Small intestine (tissue), 7 donors: ENCODE data around the gene ELMO1. TPM values are rescaled to one million over a fixed set of nuclear protein-coding genes. Genes with fewer than 3 reads are reported as not detected.

Source experiments
- DNase-seq, 2 donors: peaks; one replicate each; pipeline versions ENCODE4 v3.0.0 to v3.0.0-alpha.2; 2013
- FAIRE-seq: peaks from 2 replicates; lab custom pipeline; 2012; peaks lifted over from hg19 to GRCh38; lab: Jason Lieb, UNC
- H3K27ac ChIP-seq, 3 donors: one replicate each; pipeline ENCODE4 v1.5.1; 2013; ENCODE audit warnings: low read length in 2 of 3, mild to moderate bottlenecking in 2 of 3, control low read depth in 1 of 3, inconsistent platforms in 1 of 3, low read depth in 1 of 3, moderate library complexity in 1 of 3
- H3K27me3 ChIP-seq, 3 donors: one replicate each; pipeline ENCODE4 v1.6.1; 2013; ENCODE audit warnings: low read length in 3 of 3, inconsistent platforms in 1 of 3; ENCODE audit not compliant: control insufficient read depth in 3 of 3, insufficient read depth in 3 of 3
- H3K36me3 ChIP-seq, 3 donors: one replicate each; pipeline ENCODE4 v1.6.1; 2013; ENCODE audit warnings: low read length in 3 of 3, inconsistent platforms in 1 of 3, low read depth in 1 of 3, mild to moderate bottlenecking in 1 of 3, moderate library complexity in 1 of 3; ENCODE audit not compliant: control insufficient read depth in 3 of 3, insufficient read depth in 2 of 3
- H3K4me1 ChIP-seq, 3 donors: one replicate each; pipeline ENCODE4 v1.6.1; 2013; ENCODE audit warnings: low read length in 2 of 3, inconsistent platforms in 1 of 3, low read depth in 1 of 3, mild to moderate bottlenecking in 1 of 3, moderate library complexity in 1 of 3; ENCODE audit not compliant: control insufficient read depth in 3 of 3, insufficient read depth in 2 of 3
- H3K4me3 ChIP-seq, 3 donors: one replicate each; pipeline ENCODE4 v1.5.1; 2013; ENCODE audit warnings: low read length in 3 of 3, control low read depth in 1 of 3, inconsistent platforms in 1 of 3, low read depth in 1 of 3, mild to moderate bottlenecking in 1 of 3, moderate library complexity in 1 of 3
- H3K9me3 ChIP-seq, 2 donors: one replicate each; pipeline ENCODE4 v1.6.1; 2013; ENCODE audit warnings: low read depth in 1 of 2, low read length in 1 of 2; ENCODE audit not compliant: control insufficient read depth in 2 of 2, insufficient read depth in 1 of 2
- WGBS, 3 donors: extraction: QIAGEN DNeasy Blood & Tissue Kit; methylation state at CpG; one replicate each; pipeline ENCODE4 v1.1.7; 2013; 5-methylcytosine and 5-hydroxymethylcytosine counted together
- polyA plus RNA-seq, 4 donors: library from polyadenylated mRNA; stranded (reverse) in 3 of 4; unstranded in 1 of 4; fragments of 200-250 nt in 3 of 4; fragments of 120-200 nt in 1 of 4; gene quantifications; one replicate each; pipeline versions ENCODE4 v1.2.1 to v1.2.3, GENCODE V29; 2013
- donor health status: healthy with polysubstance abuse.
- donor health status: control.
- donor health status: control.
- donor health status: Bipolar disorder and iron deficiency.
- donor health status: healthy.

Gene ELMO1
- polyA plus RNA-seq, 4 donors: 1.8 to 9.3 (median 7.3) TPM

GRCh38 chr7:37442268-37442667 is 6.4 kb downstream of the ELMO1 start:
- H3K4me1 ChIP-seq: no peaks in the 10 kb centered on the region
- FAIRE-seq: no peak
- WGBS, 3 donors: 81 to 89% (median 86%) methylated on average over 4 of the region's 4 CpGs
- no peaks in the 10 kb centered on the region for H3K36me3 ChIP-seq
- no peaks in the 10 kb centered on the region for H3K9me3 ChIP-seq
- no peak overlapping the region for H3K27ac ChIP-seq
- H3K4me3 ChIP-seq: no peak overlapping the region
- H3K27me3 ChIP-seq: peaks cover 0 to 22% (median 0%) of the 10 kb centered on the region in 3 donors
- no peak for DNase-seq

- H3K27me3 ChIP-seq: peaks cover 0 to 17% (median 0%) of the 10 kb centered on the region in 3 donors
- no peaks in the 10 kb centered on the region for H3K36me3 ChIP-seq
- H3K9me3 ChIP-seq: no peaks in the 10 kb centered on the region
- peak overlapping the region in 1 of 3 donors; percentile 1 for H3K27ac ChIP-seq
- DNase-seq (no peak), FAIRE-seq (no peak)
- 42 to 65% (median 43%) methylated on average over 3 of the region's 3 CpGs for WGBS, 3 donors
- no peaks in the 10 kb centered on the region for H3K4me1 ChIP-seq
- no peak overlapping the region for H3K4me3 ChIP-seq
These were observed 6.8 kb downstream of the ELMO1 start for GRCh38 chr7:37441816-37442215.

- no peak overlapping the region for H3K4me3 ChIP-seq
- peak overlapping the region in 1 of 3 donors; percentile 15 for H3K27ac ChIP-seq
- H3K4me1 ChIP-seq: no peaks in the 10 kb centered on the region
- DNase-seq (no peak), FAIRE-seq (no peak)
- H3K9me3 ChIP-seq: no peaks in the 10 kb centered on the region
- H3K36me3 ChIP-seq: no peaks in the 10 kb centered on the region
- H3K27me3 ChIP-seq: peaks cover 0 to 13% (median 0%) of the 10 kb centered on the region in 3 donors
- 51 to 54% (median 52%) methylated on average over 3 of the region's 3 CpGs for WGBS, 3 donors
These were observed 7.3 kb downstream of the ELMO1 start for GRCh38 chr7:37441386-37441760.

- H3K27ac ChIP-seq: peak overlapping the region in 1 of 3 donors; percentile 15
- no peak for DNase-seq
- H3K9me3 ChIP-seq: no peaks in the 10 kb centered on the region
- H3K4me3 ChIP-seq: no peak overlapping the region
- FAIRE-seq: no peak
- H3K27me3 ChIP-seq: peaks cover 0 to 8% (median 0%) of the 10 kb centered on the region in 3 donors
- 56 to 66% (median 65%) methylated on average over 8 of the region's 8 CpGs for WGBS, 3 donors
- H3K4me1 ChIP-seq: no peaks in the 10 kb centered on the region
- H3K36me3 ChIP-seq: no peaks in the 10 kb centered on the region
These were observed 7.8 kb downstream of the ELMO1 start for GRCh38 chr7:37440738-37441385.

GRCh38 chr7:37439653-37440026 is 9.0 kb downstream of the ELMO1 start:
- WGBS, 3 donors: 21 to 53% (median 42%) methylated on average over 1 of the region's 1 CpG
- H3K9me3 ChIP-seq: no peaks in the 10 kb centered on the region
- H3K36me3 ChIP-seq: no peaks in the 10 kb centered on the region
- no peak overlapping the region for H3K4me3 ChIP-seq
- H3K27ac ChIP-seq: no peak overlapping the region
- FAIRE-seq (no peak), DNase-seq (no peak)
- H3K4me1 ChIP-seq: no peaks in the 10 kb centered on the region
- H3K27me3 ChIP-seq: peaks cover 0 to 7% (median 0%) of the 10 kb centered on the region in 3 donors

GRCh38 chr7:37438906-37439652 is 9.6 kb downstream of the ELMO1 start:
- H3K9me3 ChIP-seq: no peaks in the 10 kb centered on the region
- H3K36me3 ChIP-seq: no peaks in the 10 kb centered on the region
- peaks cover 0 to 7% (median 0%) of the 10 kb centered on the region in 3 donors for H3K27me3 ChIP-seq
- H3K4me3 ChIP-seq: no peak overlapping the region
- 77 to 82% (median 82%) methylated on average over 4 of the region's 4 CpGs for WGBS, 3 donors
- H3K4me1 ChIP-seq: no peaks in the 10 kb centered on the region
- no peak for FAIRE-seq
- DNase-seq: no peak
- no peak overlapping the region for H3K27ac ChIP-seq

GRCh38 chr7:37435156-37435855 is 13.4 kb downstream of the ELMO1 start:
- Histone ChIP-seq H3K36me3 (no peaks in the 10 kb centered on the region), H3K4me1 (no peaks in the 10 kb centered on the region), H3K27me3 (no peaks in the 10 kb centered on the region), H3K9me3 (no peaks in the 10 kb centered on the region), H3K4me3 (no peak overlapping the region), H3K27ac (no peak overlapping the region)
- FAIRE-seq (no peak), DNase-seq (no peak)
- 73 to 85% (median 76%) methylated on average over 6 of the region's 6 CpGs for WGBS, 3 donors

GRCh38 chr7:37434529-37434928 is 14.1 kb downstream of the ELMO1 start:
- Histone ChIP-seq H3K27ac (no peak overlapping the region), H3K9me3 (no peaks in the 10 kb centered on the region), H3K4me1 (no peaks in the 10 kb centered on the region), H3K4me3 (no peak overlapping the region), H3K27me3 (no peaks in the 10 kb centered on the region), H3K36me3 (no peaks in the 10 kb centered on the region)
- DNase-seq (no peak), FAIRE-seq (no peak)
- 35 to 68% (median 53%) methylated on average over 3 of the region's 3 CpGs for WGBS, 3 donors
